Measurements from ENCODE around the gene ZSWIM5.
"Not testable (repeated sequence)": the region's sequence is repeated elsewhere in the genome, so short reads cannot be mapped to it uniquely, and the experiment has no call there.

Gene ZSWIM5

GRCh38 chr1:45200435-45200834 lies 6.0 kb downstream of the ZSWIM5 start:
- intact Hi-C loops (cut with DNase I; ENCODE audit: low total_unique reads), result no loop called here
- no peaks in the 10 kb centered on the region for H3K27me3 ChIP-seq
- H3K4me3 ChIP-seq, result no peak overlapping the region
- TF ChIP-seq CTCF (IDR thresholded peaks at IDR 0.05), result no peak
- DNase-seq, result no peak
- peaks cover 0 to 14% (median 3%) of the 10 kb centered on the region in 4 donors for H3K4me1 ChIP-seq
- no peak overlapping the region for H3K27ac ChIP-seq
- no peaks in the 10 kb centered on the region for H3K36me3 ChIP-seq
- peaks cover 0 to 11% (median 0%) of the 10 kb centered on the region in 3 donors for H3K9me3 ChIP-seq

- no peak overlapping the region for H3K27ac ChIP-seq
- intact Hi-C loops (cut with DNase I; ENCODE audit: low total_unique reads), result no loop called here
- H3K27me3 ChIP-seq, result no peaks in the 10 kb centered on the region
- H3K36me3 ChIP-seq, result no peaks in the 10 kb centered on the region
- peaks cover 0 to 11% (median 0%) of the 10 kb centered on the region in 3 donors for H3K9me3 ChIP-seq
- H3K4me1 ChIP-seq, result no peaks in the 10 kb centered on the region
- no peak for TF ChIP-seq CTCF (IDR thresholded peaks at IDR 0.05)
- no peak overlapping the region for H3K4me3 ChIP-seq
- no peak for DNase-seq
Observed at GRCh38 chr1:45198185-45198584, 8.2 kb downstream of the ZSWIM5 start.

- H3K4me1 ChIP-seq, result no peaks in the 10 kb centered on the region
- peaks cover 0 to 11% (median 0%) of the 10 kb centered on the region in 3 donors for H3K9me3 ChIP-seq
- no peaks in the 10 kb centered on the region for H3K27me3 ChIP-seq
- TF ChIP-seq CTCF (IDR thresholded peaks at IDR 0.05), result no peak
- H3K4me3 ChIP-seq, result no peak overlapping the region
- H3K27ac ChIP-seq, result no peak overlapping the region
- H3K36me3 ChIP-seq, result no peaks in the 10 kb centered on the region
- no peak for DNase-seq
- intact Hi-C loops (cut with DNase I; ENCODE audit: low total_unique reads), result no loop called here
Observed at GRCh38 chr1:45196863-45197262, 9.5 kb downstream of the ZSWIM5 start.

GRCh38 chr1:45191418-45191783 lies 15.0 kb downstream of the ZSWIM5 start:
- intact Hi-C loops (cut with DNase I; ENCODE audit: low total_unique reads), result no loop called here
- no peaks in the 10 kb centered on the region for H3K4me1 ChIP-seq
- H3K27me3 ChIP-seq, result no peaks in the 10 kb centered on the region
- H3K36me3 ChIP-seq, result no peaks in the 10 kb centered on the region
- no peak for TF ChIP-seq CTCF (IDR thresholded peaks at IDR 0.05)
- no peak for DNase-seq
- H3K4me3 ChIP-seq, result no peak overlapping the region
- no peaks in the 10 kb centered on the region for H3K9me3 ChIP-seq
- H3K27ac ChIP-seq, result no peak overlapping the region

- intact Hi-C loops (cut with DNase I; ENCODE audit: low total_unique reads), result no loop called here
Observed at GRCh38 chr1:45187725-45188124, 18.7 kb downstream of the ZSWIM5 start.

GRCh38 chr1:45179918-45180519 lies 26.4 kb downstream of the ZSWIM5 start:
- H3K4me1 ChIP-seq; intact Hi-C loops (cut with DNase I; ENCODE audit: low total_unique reads); H3K4me3 ChIP-seq; H3K36me3 ChIP-seq; H3K27ac ChIP-seq; DNase-seq; H3K27me3 ChIP-seq: not testable (repeated sequence)
- H3K9me3 ChIP-seq, result peaks cover 0 to 15% (median 4%) of the 10 kb centered on the region in 3 donors

More at GRCh38 chr1:45187725-45188124, 18.7 kb downstream of the ZSWIM5 start:
- H3K27me3 ChIP-seq, result no peaks in the 10 kb centered on the region
- no peaks in the 10 kb centered on the region for H3K36me3 ChIP-seq
- no peaks in the 10 kb centered on the region for H3K9me3 ChIP-seq
- no peak overlapping the region for H3K4me3 ChIP-seq
- TF ChIP-seq CTCF (IDR thresholded peaks at IDR 0.05), result no peak
- DNase-seq, result no peak
- H3K27ac ChIP-seq, result no peak overlapping the region
- H3K4me1 ChIP-seq, result no peaks in the 10 kb centered on the region

Measured in tibial artery (tissue), 4 donors.